Ramos (cell line): ENCODE data around the gene OAF.

Source experiments
- in situ Hi-C: fragments of 300-500 bp; cut with MboI; formaldehyde crosslinking; loops from one replicate; pipeline ENCODE4 v1.14.3; 2022; ENCODE audit warnings: low sequenced_read_pairs; ENCODE audit not compliant: unreplicated experiment

Gene OAF

GRCh38 chr11:120219232-120219937 is 8.6 kb downstream of the OAF start:
- in situ Hi-C loops, result no loop called here

GRCh38 chr11:120219938-120220746 is 9.3 kb downstream of the OAF start:
- in situ Hi-C loops, result no loop called here

GRCh38 chr11:120220747-120221037 is 9.9 kb downstream of the OAF start:
- in situ Hi-C loops, result no loop called here

- in situ Hi-C loops, result no loop called here
These were observed 10.4 kb downstream of the OAF start for GRCh38 chr11:120221115-120221752.

- in situ Hi-C loops, result no loop called here
These were observed 12.1 kb downstream of the OAF start for GRCh38 chr11:120222916-120223315.

GRCh38 chr11:120223793-120224192 is 13.0 kb downstream of the OAF start:
- in situ Hi-C loops, result no loop called here

GRCh38 chr11:120224361-120224760 is 13.5 kb downstream of the OAF start:
- in situ Hi-C loops, result no loop called here

DNA sequence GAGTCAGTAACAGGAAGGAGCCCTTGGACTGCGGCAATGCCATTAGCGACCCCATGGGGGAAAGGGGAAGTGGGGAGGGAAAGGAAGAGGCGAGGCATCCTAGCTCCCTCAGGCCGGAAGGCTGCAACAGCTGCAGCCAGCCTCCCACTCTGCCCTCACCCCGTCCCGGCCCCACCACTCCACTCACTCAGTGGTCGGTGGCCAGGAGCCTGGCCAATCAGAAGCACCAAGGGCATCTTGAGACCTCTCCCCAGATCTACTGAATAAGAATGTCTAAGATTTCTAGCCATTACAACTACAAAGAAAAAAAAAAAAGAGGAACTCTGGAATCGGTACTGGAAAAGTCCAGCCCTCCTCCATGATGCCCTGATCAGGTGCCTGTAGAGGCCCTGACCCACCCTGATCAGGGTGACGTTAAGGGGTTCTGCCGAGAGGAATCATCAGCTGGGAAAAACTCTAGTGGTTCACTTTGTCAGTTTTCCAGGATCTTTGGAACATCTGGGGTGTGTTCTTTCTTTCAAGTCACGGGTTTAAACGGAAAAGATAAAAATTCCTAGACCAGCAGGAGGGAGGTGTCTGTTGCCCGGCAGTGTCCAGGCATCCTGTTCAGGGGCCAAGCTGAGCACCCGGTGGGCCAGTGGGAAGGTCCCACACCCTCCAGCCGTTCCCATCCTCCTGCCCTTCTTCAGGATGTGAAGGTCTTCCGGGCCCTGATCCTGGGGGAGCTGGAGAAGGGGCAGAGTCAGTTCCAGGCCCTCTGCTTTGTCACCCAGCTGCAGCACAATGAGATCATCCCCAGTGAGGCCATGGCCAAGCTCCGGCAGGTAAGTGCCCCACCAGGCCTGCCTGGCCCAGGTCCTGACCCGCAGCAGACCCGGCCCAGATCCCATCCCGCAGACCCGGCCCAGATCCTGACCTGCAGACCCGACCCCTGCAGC is 14.4 kb downstream of the OAF start:
- in situ Hi-C loops, result no loop called here

- in situ Hi-C loops, result no loop called here
These were observed 15.4 kb downstream of the OAF start for GRCh38 chr11:120226242-120226641.

DNA sequence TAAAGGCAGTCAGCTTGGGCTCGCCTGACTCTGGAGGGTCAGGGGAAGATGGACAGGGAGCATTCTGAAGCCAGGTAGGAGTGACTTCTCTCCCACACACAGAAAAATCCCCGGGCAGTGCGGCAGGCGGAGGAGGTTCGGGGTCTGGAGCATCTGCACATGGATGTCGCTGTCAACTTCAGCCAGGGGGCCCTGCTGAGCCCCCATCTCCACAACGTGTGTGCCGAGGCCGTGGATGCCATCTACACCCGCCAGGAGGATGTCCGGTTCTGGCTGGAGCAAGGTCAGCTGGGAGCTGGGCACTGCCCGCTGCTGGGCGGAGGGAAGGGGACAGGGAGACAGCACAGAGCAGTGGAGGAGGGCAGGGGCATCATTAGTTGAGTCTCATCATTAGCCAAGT is 15.9 kb downstream of the OAF start:
- in situ Hi-C loops, result no loop called here

DNA sequence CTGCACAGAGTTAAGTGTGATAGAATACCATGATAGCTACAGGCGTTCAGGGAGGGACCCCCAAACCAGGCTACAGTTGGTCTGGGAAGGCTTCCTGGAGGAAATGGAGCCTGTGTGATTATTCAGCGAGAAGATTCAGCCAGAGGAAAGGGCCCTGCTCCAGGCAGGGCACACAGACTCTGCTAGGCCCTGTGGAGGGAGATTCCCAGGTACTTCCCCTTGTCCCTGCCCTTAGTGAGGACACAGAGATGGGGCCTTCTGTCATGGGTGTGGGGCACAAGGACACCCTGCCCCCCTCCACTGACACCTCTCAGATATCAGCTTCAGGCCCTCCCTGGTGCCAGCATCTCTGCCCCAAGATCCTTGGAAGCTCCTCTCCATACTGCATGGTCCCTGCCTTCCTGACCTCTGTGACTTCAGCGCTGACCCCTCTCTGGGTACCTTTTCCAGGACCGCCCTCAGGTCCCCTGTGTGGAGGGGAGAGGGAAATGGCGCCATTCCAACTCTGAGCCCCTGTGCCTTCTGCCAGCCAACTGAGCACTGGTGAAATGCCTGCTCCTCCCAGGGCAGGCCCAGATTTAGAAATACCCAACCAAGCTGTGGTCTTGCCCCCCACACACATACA is 16.5 kb downstream of the OAF start:
- in situ Hi-C loops, result no loop called here

DNA sequence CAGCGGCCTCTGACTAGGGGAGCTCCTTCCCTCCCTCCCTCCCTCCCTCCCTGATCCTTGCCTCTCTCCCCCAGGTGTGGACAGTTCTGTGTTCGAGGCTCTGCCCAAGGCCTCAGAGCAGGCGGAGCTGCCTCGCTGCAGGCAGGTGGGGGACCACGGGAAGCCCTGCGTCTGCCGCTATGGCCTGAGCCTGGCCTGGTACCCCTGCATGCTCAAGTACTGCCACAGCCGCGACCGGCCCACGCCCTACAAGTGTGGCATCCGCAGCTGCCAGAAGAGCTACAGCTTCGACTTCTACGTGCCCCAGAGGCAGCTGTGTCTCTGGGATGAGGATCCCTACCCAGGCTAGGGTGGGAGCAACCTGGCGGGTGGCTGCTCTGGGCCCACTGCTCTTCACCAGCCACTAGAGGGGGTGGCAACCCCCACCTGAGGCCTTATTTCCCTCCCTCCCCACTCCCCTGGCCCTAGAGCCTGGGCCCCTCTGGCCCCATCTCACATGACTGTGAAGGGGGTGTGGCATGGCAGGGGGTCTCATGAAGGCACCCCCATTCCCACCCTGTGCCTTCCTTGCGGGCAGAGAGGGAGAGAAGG is 18.1 kb downstream of the OAF start:
- in situ Hi-C loops, result no loop called here

DNA sequence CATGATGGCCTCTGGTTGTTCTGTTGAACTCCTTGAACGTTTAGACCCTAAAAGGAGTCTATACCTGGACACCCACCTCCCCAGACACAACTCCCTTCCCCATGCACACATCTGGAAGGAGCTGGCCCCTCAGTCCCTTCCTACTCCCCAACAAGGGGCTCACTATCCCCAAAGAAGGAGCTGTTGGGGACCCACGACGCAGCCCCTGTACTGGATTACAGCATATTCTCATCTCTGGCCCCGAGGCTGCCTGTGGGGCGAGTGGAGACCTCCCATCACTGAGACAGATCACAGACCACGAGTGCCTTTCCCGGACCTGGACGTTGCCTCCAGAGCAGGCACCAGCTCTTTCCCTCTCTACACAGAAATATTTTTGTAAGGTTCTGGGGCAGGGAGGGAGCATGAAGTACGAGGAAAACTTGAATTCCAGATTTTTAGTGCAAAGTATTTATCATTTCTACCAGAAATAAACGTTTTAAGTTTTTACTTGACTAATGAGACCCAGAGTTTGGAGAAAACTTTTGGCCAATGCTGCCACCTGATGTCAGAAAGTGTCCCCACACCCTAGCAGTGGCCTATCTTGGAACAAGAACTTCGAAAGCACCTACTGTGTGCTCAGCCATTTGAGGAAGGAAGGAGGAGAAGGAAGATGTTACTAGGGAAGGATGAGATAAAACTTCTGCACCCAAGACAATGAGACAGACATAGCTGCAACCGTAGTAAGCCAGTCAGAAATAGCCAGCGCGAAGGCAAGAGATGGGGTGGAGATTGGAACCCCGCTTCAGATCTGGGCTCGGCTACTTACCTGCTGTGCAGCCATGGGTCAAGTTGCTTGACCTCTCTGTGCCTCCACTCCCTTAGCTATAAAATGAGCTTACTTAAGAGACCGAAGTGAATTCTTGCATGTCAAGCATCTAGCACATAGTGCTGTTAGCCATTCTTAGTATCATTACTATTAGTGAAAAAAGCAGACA is 18.9 kb downstream of the OAF start:
- in situ Hi-C loops, result loop anchor here (5.0 kb wide), 1 partner anchor 68 kb away; no protein-coding TSS in a partner anchor

DNA sequence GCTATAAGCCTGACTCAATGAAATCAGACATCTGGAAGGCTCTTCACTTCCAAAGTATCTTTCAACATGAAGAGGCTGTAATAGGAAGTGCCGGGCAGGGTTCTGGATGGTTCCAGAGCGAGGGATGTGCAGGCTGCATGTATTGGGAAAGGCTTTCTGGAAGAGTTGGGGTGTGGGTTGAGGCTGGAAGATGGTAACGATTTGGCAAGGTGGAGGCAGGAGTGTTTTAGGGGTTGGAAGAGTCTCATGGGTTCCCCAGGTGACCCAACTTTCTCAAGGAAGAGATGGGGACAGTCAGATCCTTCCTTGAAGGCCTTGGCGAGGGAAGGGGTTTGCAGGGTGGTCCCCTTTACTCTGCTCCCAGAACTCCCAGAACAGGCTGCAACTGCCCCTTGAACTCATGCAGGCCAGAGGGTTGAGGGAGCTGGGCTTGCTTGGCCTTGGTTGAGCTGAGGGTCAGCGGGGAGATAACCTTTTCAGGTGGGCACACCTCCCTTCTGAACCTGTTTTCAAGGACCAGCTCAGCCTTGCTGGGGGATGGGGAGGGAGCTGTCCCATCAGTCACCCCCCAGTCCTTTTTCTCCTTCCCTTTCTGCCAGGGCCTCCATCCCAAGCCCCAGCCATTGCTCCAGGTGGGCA is 19.7 kb downstream of the OAF start:
- in situ Hi-C loops, result loop anchor here (5.0 kb wide), 1 partner anchor 67 kb away; no protein-coding TSS in a partner anchor

GRCh38 chr11:120231963-120232362 is 21.1 kb downstream of the OAF start:
- in situ Hi-C loops, result loop anchor here (5.0 kb wide), 1 partner anchor 65 kb away; no protein-coding TSS in a partner anchor

GRCh38 chr11:120233207-120233803 is 22.5 kb downstream of the OAF start:
- in situ Hi-C loops, result loop anchor here (5.0 kb wide), 1 partner anchor 64 kb away; no protein-coding TSS in a partner anchor

- in situ Hi-C loops, result no loop called here
These were observed 24.3 kb downstream of the OAF start for GRCh38 chr11:120235024-120235628.
